K562 (cell line): Measurements from ENCODE around the gene MRPS30. TPM values are rescaled to one million over a fixed set of nuclear protein-coding genes. Genes with fewer than 3 reads are reported as not detected.

Source experiments
- BCOR ChIP-seq: fragments of 450-650 bp; IDR thresholded peaks from 2 replicates; pipeline ENCODE4 v1.6.1; 2016
- E2F3 ChIP-seq: fragments of 250-450 bp; sonication (Bioruptor Pico); IDR thresholded peaks from 2 replicates; pipeline ENCODE4 v1.4.0; 2020; ENCODE audit warnings: mild to moderate bottlenecking
- E2F5 ChIP-seq: sonication (generic); formaldehyde crosslinking; IDR thresholded peaks from 2 replicates; pipeline ENCODE4 v1.8.0; 2022; ENCODE audit warnings: mild to moderate bottlenecking, missing genetic modification reagents
- ELF1 ChIP-seq: fragments of 200-800 bp; sonication (Bioruptor generic); IDR thresholded peaks from 2 replicates; pipeline ENCODE4 v1.6.1; 2016; ENCODE audit warnings: missing genetic modification characterization, missing compliant biosample characterization
- ELK3 ChIP-seq: fragments of 450-650 bp; formaldehyde crosslinking; IDR thresholded peaks from 2 replicates; pipeline ENCODE4 v1.4.0; 2020; ENCODE audit warnings: mild to moderate bottlenecking
- GTF2F1 ChIP-seq: IDR thresholded peaks from 2 replicates; pipeline ENCODE4 v1.6.1; 2011; ENCODE audit warnings: low read depth, low read length, improper control_type of control experiment
- KAT7 ChIP-seq: sonication (generic); formaldehyde crosslinking; IDR thresholded peaks from 2 replicates; pipeline ENCODE4 v1.8.0; 2022; ENCODE audit warnings: missing genetic modification reagents, mild to moderate bottlenecking, borderline replicate concordance
- MAFG ChIP-seq: fragments of 450-650 bp; conservative IDR thresholded peaks from 2 replicates; pipeline ENCODE4 v1.6.1; 2016; ENCODE audit warnings: missing genetic modification characterization, missing compliant biosample characterization
- NBN ChIP-seq: fragments of 450-650 bp; IDR thresholded peaks from 2 replicates; pipeline ENCODE4 v1.6.1; 2016; ENCODE audit warnings: low read depth, mild to moderate bottlenecking
- NR2C2 ChIP-seq, 2 experiments: fragments of 200-800 bp in 1 of 2; sonication (Bioruptor generic) in 1 of 2; sonication (generic) in 1 of 2; formaldehyde crosslinking in 1 of 2; IDR thresholded peaks; 2 replicates each; pipeline versions ENCODE4 v1.6.1 to v1.8.0; 2016 to 2022; ENCODE audit warnings: mild to moderate bottlenecking in 1 of 2, missing compliant biosample characterization in 1 of 2, missing genetic modification characterization in 1 of 2, missing genetic modification reagents in 1 of 2
- OTX1 ChIP-seq: fragments of 450-650 bp; formaldehyde crosslinking; IDR thresholded peaks from 2 replicates; pipeline ENCODE4 v1.4.0; 2022; ENCODE audit warnings: mild to moderate bottlenecking
- PCBP1 ChIP-seq: fragments of 200-400 bp; formaldehyde crosslinking; IDR thresholded peaks from 2 replicates; pipeline ENCODE4 v1.6.1; 2018; ENCODE audit warnings: mild to moderate bottlenecking, low read depth, low read length; ENCODE audit not compliant: poor library complexity, severe bottlenecking
- POLR2G ChIP-seq: fragments of 200-400 bp; formaldehyde crosslinking; IDR thresholded peaks from 2 replicates; pipeline ENCODE4 v1.6.1; 2017; ENCODE audit warnings: low read depth, mild to moderate bottlenecking, antibody characterized with exemption, low read length, moderate library complexity
- PRMT5 ChIP-seq: sonication (generic); formaldehyde crosslinking; IDR thresholded peaks from 2 replicates; pipeline ENCODE4 v1.5.0; 2020; ENCODE audit warnings: missing genetic modification reagents
- PURB ChIP-seq: sonication (generic); formaldehyde crosslinking; IDR thresholded peaks from 2 replicates; pipeline ENCODE4 v1.9.0; 2021; ENCODE audit warnings: low read depth, mild to moderate bottlenecking, missing genetic modification reagents
- PYGO2 ChIP-seq: fragments of 450-650 bp; IDR thresholded peaks from 2 replicates; pipeline ENCODE4 v1.6.1; 2016; ENCODE audit warnings: mild to moderate bottlenecking, missing genetic modification characterization, moderate library complexity, missing compliant biosample characterization
- SMAD3 ChIP-seq: fragments of 450-650 bp; formaldehyde crosslinking; conservative IDR thresholded peaks from 2 replicates; pipeline ENCODE4 v1.4.0; 2020; ENCODE audit warnings: mild to moderate bottlenecking
- SRSF3 ChIP-seq: fragments of 200-400 bp; formaldehyde crosslinking; IDR thresholded peaks from 2 replicates; pipeline ENCODE4 v1.6.1; 2016; ENCODE audit warnings: mild to moderate bottlenecking, low read length, moderate library complexity; ENCODE audit not compliant: insufficient read depth
- XRCC4 ChIP-seq: IDR thresholded peaks from one replicate; pipeline ENCODE4 v1.6.1; 2011; ENCODE audit not compliant: insufficient read depth, insufficient read length; ENCODE audit errors: extremely low read depth
- ZBTB7A ChIP-seq: IDR thresholded peaks from 2 replicates; pipeline ENCODE4 v1.6.1; 2011; ENCODE audit warnings: low read depth, mild to moderate bottlenecking, low read length, moderate library complexity, borderline replicate concordance; ENCODE audit not compliant: control insufficient read depth
- ZNF232 ChIP-seq: sonication (generic); formaldehyde crosslinking; IDR thresholded peaks from 2 replicates; pipeline ENCODE4 v1.8.0; 2022; ENCODE audit warnings: mild to moderate bottlenecking, missing genetic modification reagents
- polyA plus RNA-seq, 8 experiments: library from polyadenylated mRNA; depleted of rRNA in 4 of 8; stranded (reverse) in 5 of 8; unstranded in 3 of 8; fragments of >200 nt; fragmentation: Nextera tagmentation in 2 of 8; fragmentation: Illumina TruSeq in 1 of 8; extraction: Ambion mirVana in 2 of 8; extraction: Trizol in 1 of 8; gene quantifications; 2 replicates each; pipeline versions ENCODE4 v1.2.1 to v1.2.3, GENCODE V29; 2011 to 2014; ENCODE audit warnings: inconsistent platforms in 1 of 8, missing spikeins in 1 of 8
- total RNA-seq, 7 experiments: library from RNA; depleted of rRNA in 6 of 7; stranded (reverse); fragments of >200 nt in 6 of 7; fragmentation: Illumina TruSeq in 2 of 7; extraction: Trizol in 2 of 7; gene quantifications; 2 replicates each; pipeline versions ENCODE4 v1.2.1 to v1.2.3, GENCODE V29; 2011 to 2021; ENCODE audit warnings: low replicate concordance in 1 of 7
- TF ChIP-seq, protein P1 (sequence below): conservative IDR thresholded peaks from 2 replicates; pipeline ENCODE4 v1.6.1; 2011; ENCODE audit warnings: low read depth, mild to moderate bottlenecking, low read length; ENCODE audit not compliant: control insufficient read depth
- TF ChIP-seq, protein P2 (sequence below): fragments of 250-450 bp; sonication (Bioruptor Pico); IDR thresholded peaks from 2 replicates; pipeline ENCODE4 v1.6.1; 2021; ENCODE audit warnings: mild to moderate bottlenecking
- TF ChIP-seq, protein P3 (sequence below): sonication (generic); formaldehyde crosslinking; IDR thresholded peaks from 2 replicates; pipeline ENCODE4 v1.8.1; 2022; ENCODE audit warnings: missing genetic modification reagents

The MRPS30 gene
- total and polyA plus RNA-seq, 9 of the 15 experiments (the other 6 are each of a cell fraction or from before 2014, with no cell fraction given), result 24.3 to 145 (median 114) TPM

GRCh38 chr5:44809215-44809955, 638 bp downstream of the MRPS30 start (continued):
- TF ChIP-seq, protein P1, sequence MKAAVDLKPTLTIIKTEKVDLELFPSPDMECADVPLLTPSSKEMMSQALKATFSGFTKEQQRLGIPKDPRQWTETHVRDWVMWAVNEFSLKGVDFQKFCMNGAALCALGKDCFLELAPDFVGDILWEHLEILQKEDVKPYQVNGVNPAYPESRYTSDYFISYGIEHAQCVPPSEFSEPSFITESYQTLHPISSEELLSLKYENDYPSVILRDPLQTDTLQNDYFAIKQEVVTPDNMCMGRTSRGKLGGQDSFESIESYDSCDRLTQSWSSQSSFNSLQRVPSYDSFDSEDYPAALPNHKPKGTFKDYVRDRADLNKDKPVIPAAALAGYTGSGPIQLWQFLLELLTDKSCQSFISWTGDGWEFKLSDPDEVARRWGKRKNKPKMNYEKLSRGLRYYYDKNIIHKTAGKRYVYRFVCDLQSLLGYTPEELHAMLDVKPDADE, result no peak
- TF ChIP-seq GTF2F1, result peak; percentile 53; the same call in 1 of the 2 replicates
- peak; percentile 75 for TF ChIP-seq POLR2G
- no peak for TF ChIP-seq SRSF3
- no peak; the same call in 1 of the 2 replicates for TF ChIP-seq ZBTB7A
- TF ChIP-seq, protein P2, sequence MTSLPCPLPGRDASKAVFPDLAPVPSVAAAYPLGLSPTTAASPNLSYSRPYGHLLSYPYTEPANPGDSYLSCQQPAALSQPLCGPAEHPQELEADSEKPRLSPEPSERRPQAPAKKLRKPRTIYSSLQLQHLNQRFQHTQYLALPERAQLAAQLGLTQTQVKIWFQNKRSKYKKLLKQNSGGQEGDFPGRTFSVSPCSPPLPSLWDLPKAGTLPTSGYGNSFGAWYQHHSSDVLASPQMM (CRISPR knock-in tag), result no peak
- no peak; the same call in 1 of the 2 replicates for TF ChIP-seq ZNF232
- no peak for TF ChIP-seq BCOR
- TF ChIP-seq ELK3 (CRISPR knock-in tag), result no peak
- TF ChIP-seq OTX1 (CRISPR knock-in tag), result no peak
- TF ChIP-seq KAT7 (CRISPR knock-in tag), result peak; percentile 91; the same call in 1 of the 2 replicates
- no peak for TF ChIP-seq SMAD3 (CRISPR knock-in tag)
- TF ChIP-seq NR2C2 (CRISPR knock-in tag; IDR thresholded peaks at IDR 0.05), result no peak
- TF ChIP-seq NR2C2 (tag; IDR thresholded peaks at IDR 0.05), result peak; percentile 69
- TF ChIP-seq NBN, result no peak
- no peak for TF ChIP-seq E2F3 (CRISPR knock-in tag)
- TF ChIP-seq PURB, result no peak
- no peak for TF ChIP-seq PCBP1
- no peak for TF ChIP-seq XRCC4
- TF ChIP-seq PYGO2 (tag), result no peak
- TF ChIP-seq E2F5, result no peak
- no peak for TF ChIP-seq MAFG (tag)
- no peak for TF ChIP-seq PRMT5 (CRISPR knock-in tag)
- TF ChIP-seq, protein P3, sequence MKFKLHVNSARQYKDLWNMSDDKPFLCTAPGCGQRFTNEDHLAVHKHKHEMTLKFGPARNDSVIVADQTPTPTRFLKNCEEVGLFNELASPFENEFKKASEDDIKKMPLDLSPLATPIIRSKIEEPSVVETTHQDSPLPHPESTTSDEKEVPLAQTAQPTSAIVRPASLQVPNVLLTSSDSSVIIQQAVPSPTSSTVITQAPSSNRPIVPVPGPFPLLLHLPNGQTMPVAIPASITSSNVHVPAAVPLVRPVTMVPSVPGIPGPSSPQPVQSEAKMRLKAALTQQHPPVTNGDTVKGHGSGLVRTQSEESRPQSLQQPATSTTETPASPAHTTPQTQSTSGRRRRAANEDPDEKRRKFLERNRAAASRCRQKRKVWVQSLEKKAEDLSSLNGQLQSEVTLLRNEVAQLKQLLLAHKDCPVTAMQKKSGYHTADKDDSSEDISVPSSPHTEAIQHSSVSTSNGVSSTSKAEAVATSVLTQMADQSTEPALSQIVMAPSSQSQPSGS (CRISPR knock-in tag), result no peak; the same call in 1 of the 2 replicates
- TF ChIP-seq ELF1 (tag), result no peak
